HG03196 (cell line): ENCODE data around the gene CXXC4.

ENCODE experiments used
- ATAC-seq: cut with Tn5 transposase; IDR thresholded peaks from one replicate; pipeline ENCODE4 v1.9.1; 2021; ENCODE audit not compliant: unreplicated experiment

CXXC4 gene

DNA sequence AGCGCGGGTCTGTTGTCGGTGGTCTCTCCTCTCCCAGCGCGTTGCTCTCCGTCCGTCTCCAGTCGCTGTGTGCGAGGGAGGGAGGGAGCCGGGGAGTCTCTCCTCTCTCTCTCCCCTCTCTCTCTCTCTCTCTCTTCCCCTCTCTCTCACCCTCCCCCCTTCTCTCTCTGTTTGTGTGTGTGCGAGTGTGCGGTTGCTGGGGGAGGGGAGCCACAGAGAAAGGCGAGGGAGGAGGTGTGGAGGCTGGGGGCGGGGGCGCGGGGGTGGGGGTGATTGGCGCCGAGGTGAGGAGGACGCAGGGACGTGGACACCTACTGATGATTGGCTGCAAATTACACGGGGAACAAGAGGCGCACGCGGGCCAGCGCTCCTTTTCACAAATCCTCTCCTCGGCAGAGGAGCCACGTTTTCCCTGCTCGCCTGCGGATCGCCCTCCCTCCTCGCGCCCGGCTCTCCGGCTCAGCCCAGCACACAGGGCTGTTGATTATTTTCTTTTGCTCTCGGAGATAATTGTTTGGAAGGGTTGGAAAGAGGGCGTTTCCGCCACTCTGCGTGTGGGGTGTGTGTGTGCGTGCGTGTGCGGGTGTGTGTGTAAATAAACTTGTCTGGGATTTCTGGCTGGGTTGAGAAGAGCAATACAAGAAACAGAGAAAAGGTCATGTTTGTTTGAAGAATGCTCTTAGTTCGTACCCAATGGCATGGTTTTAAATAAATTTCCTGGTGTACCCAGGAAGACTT is at the start of gene CXXC4:
CXXC4 (minus strand) TSS at position 73 of the 738 bp plus-strand sequence. CDS start 3,092 bp downstream, outside the sequence.
- ATAC-seq = peak; percentile 26

DNA sequence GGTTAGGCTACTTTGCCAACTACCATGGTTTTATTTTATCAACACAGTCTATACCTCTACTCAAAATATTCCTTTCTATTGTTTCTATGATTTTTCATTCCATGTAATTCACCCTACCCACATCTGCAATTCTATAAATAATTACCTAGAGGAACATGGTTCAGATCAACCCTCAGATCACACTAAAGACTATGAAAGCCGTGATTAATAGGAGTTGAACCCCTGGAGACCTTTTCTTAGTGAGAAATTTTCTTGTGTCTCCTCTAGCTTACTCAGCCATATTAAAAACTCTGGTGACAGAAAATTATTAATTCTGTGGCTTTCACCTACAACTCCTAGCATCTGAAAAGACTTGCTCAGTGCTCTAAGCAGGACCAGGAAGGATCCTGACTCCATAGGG is 38.5 kb upstream of the CXXC4 start:
- ATAC-seq = no peak

DNA sequence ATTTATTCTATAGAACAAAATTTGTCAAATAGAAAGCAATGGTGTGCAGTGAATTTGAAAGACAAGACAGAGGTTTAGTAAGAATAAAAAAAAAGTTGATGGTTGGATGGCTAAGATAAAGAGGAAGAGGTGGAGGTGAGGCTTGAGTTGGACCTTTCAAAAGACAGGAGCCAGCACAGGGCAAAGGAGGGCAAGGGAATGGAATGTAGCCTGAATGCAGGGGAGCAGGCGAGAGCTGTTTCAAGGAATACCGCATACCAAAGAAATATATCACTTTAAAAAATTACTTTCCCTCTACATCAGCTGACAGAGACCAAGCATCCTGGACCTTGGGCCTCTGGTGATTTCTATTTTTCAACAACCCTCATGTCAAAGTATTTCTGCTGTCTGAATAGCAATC is 38.0 kb upstream of the CXXC4 start:
- ATAC-seq = no peak

DNA sequence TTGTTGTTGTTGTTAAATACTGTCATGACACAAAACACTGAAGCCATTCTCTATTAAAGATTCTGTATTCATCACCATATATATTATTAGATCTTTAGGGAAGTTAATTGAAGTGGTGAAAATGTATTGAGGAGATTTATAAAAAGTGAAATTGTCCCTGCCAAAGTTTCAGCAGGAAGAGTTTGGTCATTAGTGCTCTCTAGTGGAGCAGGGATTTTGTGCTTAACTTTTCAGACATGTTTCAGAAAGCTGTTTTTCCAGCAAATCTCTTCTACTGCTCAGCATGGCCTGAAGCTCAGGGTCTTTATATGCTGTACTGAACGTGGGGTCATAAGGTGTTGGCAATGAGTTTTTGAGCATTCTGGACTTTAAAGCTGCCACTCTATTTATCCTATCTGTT is 36.7 kb upstream of the CXXC4 start:
- ATAC-seq = no peak

DNA sequence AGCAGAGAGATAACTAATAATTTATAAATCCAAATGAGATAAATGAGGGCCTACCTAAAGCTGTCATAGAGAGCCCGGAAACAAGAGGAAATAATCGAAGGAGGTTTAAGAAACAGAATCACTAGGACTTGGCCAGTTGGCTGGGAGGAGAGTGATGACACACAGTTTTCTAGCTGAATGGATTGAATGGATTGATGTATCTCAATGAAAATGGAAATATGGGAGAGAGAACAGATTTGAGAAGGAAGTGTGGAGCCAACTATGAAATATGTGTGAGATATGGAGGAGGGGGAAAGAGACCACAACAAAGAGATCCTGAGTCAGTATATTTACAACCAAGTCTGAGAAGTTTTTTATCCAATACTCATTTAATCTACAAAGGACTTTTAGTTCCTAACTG is 35.7 kb upstream of the CXXC4 start:
- no peak for ATAC-seq

DNA sequence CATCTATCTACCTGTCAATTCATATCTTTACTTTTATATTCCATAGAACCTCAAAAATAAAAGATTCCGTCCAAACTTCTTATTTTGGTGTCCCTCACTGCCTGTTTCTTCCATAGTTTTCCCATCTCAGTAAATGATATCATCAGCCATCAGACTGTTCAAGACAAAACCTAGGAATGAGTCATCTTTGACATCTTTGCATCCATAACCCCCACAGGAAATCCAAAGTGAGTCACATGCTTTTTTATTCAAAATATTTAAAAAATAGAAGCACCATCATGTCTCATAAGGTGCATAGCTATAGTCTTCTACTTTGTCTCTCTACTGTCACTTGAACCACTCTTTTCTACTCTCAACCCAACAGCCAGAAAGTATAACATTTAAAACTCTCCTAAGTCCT is 29.9 kb upstream of the CXXC4 start:
- no peak for ATAC-seq

DNA sequence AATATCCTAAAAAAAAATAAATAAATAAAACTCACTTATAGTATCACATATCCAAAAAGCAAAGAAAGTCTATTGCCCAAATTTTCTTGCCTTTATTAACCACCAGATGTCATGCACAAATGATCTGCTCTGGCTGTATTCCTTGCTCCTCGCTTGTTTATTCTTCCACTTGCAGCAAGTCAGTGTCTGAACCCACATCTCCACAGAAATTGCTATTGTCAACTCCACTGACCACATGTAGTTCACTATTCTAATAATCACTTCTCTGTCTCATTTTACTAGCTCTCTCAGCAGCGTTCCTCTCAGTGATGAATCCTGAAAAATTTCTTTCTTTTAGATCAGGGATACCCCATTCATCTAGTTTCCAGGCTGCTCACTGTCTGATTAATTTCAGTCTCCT is 29.3 kb upstream of the CXXC4 start:
- no peak for ATAC-seq

DNA sequence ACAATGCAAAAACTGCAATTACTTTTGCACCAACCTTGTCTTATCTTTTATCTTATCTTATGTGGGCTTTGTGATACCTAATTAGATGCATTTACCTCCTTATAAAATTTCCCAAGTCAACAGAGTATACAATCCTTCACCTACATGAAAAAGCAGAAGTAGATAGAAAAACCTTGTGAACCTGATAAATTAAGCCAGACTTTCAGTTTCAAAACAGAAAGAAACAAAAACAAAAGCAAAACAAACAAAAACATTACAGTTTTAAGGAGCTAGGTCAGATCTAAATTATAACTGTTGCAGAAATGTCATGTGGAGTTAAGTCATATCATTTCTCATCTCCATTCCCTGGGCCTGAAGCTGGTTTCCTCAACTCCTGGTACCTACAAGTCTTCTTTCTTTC is 24.9 kb upstream of the CXXC4 start:
- peak; percentile 91 for ATAC-seq

DNA sequence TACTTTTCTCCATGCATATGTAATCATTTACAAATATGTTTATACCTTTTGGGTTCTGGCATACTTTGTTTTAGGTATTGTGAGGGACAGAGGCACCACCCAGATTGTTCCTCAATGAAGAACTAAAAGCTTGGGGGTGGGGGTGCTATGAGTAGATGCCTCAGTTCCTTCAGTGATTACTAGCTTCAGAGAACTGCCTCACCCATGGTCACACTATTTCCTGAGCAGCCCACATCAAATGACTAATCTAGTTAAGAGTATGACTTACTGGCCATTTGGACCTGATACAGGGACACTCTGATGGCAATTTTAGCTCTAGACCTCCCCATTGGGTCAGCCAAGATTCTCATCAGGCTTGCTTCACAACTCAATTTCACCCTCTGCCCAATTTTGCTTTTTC is 22.2 kb upstream of the CXXC4 start:
- no peak for ATAC-seq

DNA sequence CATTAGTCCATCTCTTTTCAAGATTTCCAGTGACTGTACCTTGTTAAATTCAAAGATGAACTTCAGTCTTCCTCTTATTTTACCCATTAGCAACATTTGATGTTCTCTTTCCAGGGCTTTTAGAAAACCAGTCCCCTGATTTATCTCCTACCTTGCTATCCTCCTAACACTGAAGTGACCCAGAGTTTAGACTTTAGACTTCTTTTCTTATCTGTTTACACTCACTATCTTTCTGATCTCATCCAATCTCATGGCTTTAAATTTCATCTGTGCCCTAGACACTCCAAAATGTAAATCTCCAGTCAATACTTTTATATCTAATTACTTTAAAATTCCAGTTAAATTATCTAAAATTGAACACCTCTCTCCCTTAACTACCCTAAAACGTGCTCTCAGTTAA is 13.5 kb upstream of the CXXC4 start:
- ATAC-seq = no peak

DNA sequence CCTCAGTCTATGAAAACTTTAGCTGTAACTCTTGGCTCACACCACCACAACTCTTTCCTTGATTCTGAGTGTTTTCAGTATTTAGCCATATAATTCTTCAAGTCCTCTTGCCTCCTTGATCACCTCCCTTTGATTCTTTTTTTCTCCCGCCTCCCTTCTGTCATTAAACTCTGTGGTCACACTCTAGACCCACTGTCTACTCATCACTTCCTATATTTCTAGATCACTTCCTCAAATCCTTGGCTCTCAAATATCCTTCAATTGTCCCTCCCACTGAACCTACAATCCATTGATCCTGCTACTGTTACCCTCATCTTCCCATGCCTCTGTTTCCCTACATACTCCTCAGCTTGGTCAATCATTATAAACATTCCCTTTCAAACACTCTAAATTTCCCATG is 12.4 kb upstream of the CXXC4 start:
- no peak for ATAC-seq

DNA sequence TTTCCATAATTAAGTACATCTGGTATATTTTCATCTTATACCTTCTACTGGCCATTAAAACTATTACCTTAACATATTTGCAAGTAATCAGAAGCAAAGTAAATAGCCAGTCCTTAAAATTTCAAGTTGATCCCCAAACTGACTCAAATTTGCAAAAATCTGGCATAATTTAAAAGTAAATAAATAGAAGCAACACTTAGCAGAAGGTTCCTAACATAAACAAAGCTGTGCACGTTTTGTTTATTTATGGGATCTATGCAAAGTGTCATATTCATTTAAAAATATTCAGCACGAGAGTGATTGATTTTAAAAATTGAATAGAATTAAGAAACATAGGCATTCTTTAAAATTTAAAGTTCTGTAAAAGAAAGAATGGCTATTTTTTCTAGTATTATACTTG is 9.8 kb upstream of the CXXC4 start:
- no peak for ATAC-seq

DNA sequence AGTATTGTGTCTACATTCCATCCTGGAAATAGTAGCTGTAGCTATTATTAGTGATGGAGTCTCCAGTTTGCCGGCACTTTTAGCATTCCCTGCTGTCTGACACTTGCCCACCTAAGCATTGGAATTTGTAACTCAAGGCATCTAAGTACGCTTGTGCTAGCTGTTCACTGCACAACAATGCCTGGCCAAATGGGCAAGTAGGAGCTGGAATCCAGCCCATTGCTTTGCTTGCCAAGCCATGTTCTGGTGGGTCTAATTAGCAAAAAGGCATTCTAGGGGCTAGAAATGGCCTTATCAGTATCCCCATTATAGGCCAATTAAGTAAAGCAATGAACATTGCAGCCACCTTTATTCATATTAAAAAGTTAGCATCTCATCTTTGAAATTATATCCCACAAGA is 7.8 kb upstream of the CXXC4 start:
- no peak for ATAC-seq

DNA sequence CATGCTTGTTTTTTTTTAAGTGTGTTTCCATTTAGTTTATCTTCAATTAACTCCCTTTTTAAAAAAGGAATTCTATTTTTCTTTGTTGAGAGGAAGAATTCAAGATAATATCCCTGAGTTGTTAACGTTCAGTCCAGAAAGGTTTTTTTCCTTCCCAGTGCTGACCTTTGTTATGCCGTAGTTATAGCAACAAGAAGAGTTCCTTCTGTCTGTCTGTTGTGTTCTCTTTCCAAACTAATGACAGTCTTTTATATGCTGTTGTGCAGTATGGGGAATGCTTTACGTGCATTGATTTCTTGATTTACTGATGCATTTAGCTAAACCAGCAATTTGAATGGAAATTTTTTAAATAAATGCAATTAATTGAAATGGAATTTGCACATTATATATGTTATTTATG is 6.6 kb upstream of the CXXC4 start:
- ATAC-seq = no peak

DNA sequence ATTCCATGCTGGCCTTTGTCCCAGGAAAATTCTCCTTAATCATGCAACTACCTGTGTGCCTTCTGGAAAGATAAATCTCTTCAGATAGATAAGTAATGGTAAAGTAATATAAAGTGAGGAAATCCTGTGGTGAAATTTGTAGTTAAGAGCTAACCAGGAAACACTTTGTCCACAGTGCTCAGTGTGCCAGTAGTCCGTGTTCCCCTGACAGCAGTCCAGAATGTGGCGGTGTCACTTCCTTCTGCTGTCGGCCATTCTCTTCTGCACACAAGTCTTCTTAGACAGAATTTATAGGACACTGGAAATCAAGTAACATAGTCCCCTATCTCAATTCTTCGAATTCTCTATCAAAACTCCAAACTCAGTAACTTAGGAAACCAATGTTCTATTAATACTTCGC is 5.7 kb upstream of the CXXC4 start:
- ATAC-seq = no peak

DNA sequence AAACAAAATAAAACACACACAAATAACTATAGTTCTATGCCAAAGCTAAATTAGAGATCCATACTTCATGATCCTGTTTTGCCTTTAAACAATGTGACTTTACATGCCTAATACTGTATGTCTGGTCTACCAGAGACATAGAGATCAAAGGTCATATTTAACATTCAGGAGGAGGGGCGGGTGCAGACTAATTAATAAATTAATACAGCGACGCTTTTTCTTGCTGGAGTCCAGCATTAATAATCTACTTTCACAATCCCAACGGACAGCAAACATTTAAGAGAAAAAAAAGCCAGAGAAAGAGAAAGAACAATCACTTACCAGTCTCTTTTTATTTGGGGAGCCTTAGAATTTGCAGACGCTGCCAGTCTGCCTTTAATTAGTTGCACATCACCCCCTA is 509 bp downstream of the CXXC4 start:
- no peak for ATAC-seq

DNA sequence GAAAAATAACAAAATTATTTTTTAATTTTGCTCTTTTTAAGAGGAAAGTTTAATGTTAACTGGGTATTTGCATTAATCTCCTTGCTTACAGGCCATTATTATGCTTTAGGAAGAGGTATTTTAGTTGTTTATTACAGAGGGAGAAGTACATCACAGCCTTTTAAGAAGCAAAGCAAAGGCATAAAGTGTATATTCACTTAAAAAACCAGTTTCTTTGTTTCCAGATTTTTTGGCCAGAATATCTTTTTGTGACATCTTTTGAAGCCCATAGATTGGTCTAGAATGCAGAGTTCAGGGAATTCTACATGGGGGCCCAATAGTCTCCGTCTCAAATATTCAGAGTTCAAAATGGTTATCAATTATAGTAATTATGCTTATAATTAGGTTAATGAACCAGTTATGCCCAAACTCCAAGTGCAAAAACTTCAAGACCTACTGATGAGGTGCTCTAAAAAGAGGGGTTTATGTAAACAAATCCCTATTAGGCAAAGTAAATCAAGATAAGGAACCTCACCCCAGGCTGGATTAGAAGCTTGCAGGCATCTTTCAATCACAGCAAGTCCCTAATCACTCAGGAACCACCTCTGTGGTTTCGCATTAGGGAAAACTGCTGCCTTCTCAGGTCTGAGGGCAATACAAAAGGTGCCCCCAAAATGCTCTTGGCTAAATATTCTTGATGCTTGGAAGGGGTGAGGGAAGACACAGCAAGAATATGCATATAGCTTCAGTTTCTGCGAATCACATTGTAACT is 1.4 kb downstream of the CXXC4 start:
- no peak for ATAC-seq

DNA sequence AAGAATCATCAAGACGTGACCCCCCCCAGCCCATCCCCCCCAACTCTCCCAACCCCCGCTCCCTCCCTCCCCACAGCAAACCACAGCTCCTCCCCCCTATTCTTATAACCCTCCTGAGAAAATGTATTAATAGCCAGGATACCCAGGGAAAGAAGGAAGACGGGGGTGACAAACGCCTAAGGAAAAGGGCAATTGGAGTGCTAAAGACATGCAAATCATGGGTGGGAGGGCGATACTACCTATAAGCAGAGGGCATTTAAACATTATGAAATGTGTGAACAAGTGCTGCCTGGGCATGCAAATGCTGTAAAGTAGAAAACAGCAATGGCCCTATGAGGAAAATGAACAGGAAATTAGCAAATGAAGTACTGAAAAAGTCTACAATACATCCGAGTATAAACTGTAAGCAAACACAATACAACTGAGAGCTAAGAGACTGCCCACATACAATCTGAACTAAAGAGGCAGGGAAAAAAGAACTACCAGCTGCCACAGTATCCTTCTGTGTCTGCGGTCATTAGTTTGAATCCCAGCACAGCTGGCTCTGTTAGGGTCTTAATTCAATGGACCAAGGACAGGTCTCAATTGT is 2.4 kb downstream of the CXXC4 start:
- peak; percentile 29 for ATAC-seq

DNA sequence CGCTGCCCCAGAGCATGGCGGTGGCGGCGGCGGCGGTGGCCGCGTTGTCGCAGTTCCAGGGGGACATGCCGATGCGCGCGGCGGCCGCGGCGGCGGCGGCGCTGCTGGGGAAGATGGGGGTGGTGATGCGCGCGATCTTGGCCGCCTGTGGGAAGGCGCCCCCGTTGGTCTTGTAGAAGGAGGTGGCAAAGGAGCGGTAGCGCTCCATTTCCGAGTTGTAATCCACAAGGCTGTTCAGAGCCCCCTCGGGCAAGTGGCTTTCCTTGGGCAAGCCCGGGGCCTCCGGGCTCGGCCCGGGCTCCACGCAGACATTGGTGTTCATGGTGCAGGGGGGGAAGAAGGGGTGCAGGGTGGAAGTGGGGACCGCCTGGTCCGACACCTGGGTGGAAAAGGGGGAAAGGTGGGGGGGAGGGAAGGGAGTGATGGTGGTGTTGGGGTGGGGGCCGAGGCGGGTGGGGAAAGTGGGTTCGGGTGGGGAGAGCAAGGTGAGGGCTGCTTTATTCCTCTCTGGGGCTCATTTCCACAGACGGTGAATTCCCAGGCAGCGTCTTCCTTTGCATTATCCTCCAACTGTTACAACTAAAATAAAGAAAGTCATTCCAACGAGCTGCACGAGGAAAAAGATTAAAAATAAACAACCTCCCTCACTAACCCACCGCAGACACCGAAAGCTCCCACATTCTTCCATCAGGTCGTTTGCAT is 3.1 kb downstream of the CXXC4 start:
- ATAC-seq = peak; percentile 21

DNA sequence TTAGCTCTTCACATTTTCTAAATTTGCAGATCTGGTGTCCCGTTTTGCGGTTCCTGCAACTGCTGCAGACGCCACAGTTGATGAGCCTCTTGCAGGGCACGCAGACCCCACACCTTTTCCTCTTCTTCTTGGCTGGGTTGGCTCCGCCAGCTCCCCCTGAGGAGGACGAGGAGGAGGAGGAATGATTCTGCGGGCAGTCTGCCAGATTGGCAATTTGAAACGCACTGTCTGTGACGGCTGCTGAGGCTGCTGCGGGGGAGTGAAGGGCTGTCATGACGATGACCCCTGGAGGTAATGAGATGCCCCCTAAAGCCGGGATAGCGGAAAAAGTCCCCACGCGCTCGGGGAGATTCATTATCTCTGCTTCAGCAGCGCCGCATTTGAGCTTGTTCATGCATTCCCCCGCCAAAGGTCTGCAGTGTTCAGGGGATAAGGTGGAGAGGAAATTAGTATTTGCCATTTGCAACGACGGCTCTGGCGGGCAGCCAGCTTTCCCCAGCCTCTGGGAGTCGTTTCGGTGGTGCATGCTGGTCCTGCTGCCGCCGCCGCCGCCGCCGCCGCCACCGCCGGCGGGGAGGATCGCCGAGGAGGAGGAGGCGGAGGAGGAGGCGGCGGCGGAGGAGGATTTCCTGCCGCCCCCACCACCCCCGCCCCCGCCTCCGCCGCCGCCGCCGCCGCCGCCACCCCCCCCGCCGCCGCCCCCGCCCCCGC is 3.8 kb downstream of the CXXC4 start:
- ATAC-seq = peak; percentile 26
